HCT116 (cell line): ENCODE measurements around the gene MOSPD2. TPM values are rescaled to one million over a fixed set of nuclear protein-coding genes. Genes with fewer than 3 reads are reported as not detected.

Experiments used
- ATAC-seq: fragments of 200-7000 bp; cut with Tn5 transposase; 2 replicates; pipeline ENCODE4 v1.9.1; 2020; ENCODE audit warnings: mild to moderate bottlenecking, moderate library complexity
- BruUV-seq: library from RNA; stranded (reverse); fragments of 400-500 nt; replicated peaks from 2 replicates; lab custom pipeline; 2021; lab: Mats Ljungman, UMichigan
- CTCF ChIA-PET: fragments of 300-600 bp; sonication (Branson Sonifier 250); formaldehyde crosslinking; loops from one replicate; lab custom pipeline; 2021; ENCODE audit warnings: antibody characterized with exemption; lab: Charles Lee
- POLR2A ChIA-PET: fragments of 300-600, 350-600 bp; sonication (Branson Sonifier 250); formaldehyde crosslinking; loops from one replicate; lab custom pipeline; 2021; ENCODE audit warnings: antibody characterized with exemption; lab: Charles Lee
- RAD21 ChIA-PET, 2 experiments: fragments of 300-600 bp; sonication (Branson Sonifier 250); formaldehyde crosslinking; loops; one replicate each; lab custom pipeline; 2023; ENCODE audit warnings: low total read pairs in 2 of 2; ENCODE audit not compliant: uncharacterized antibody in 2 of 2, unreplicated experiment in 2 of 2, low non-redundant PET in 1 of 2; lab: Charles Lee
- DNase-seq: peaks from one replicate; pipeline ENCODE4 v3.0.0-alpha.2; 2010; ENCODE audit warnings: low read depth, low spot score
- H2AFZ ChIP-seq: fragments of 200-600 bp; shearing (Covaris generic), sonication (generic); 2 replicates; pipeline ENCODE4 v1.6.1; 2017; ENCODE audit warnings: low read depth, mixed run types, mixed read lengths, antibody characterized with exemption, low read length; ENCODE audit not compliant: poor library complexity, severe bottlenecking
- H3K27ac ChIP-seq: 2 replicates; pipeline ENCODE4 v1.5.1; 2012; ENCODE audit warnings: low read depth, low read length
- H3K27me3 ChIP-seq: fragments of 200-600 bp; sonication (generic); 2 replicates; pipeline ENCODE4 v1.6.1; 2016; ENCODE audit warnings: mixed run types, low read length, mixed read lengths; ENCODE audit not compliant: insufficient read depth
- H3K36me3 ChIP-seq, 2 experiments: fragments of 200-500 bp in 1 of 2; fragments of 200-600 bp in 1 of 2; sonication (Bioruptor generic) in 1 of 2; sonication (generic) in 1 of 2; 2 replicates each; pipeline versions ENCODE4 v1.5.1 to v1.6.1; 2014 to 2016; ENCODE audit warnings: low read length in 2 of 2, inconsistent platforms in 1 of 2, mixed read lengths in 1 of 2, mixed run types in 1 of 2; ENCODE audit not compliant: insufficient read depth in 2 of 2, control insufficient read depth in 1 of 2
- H3K4me1 ChIP-seq, 2 experiments: fragments of 200-600 bp in 1 of 2; sonication (generic) in 1 of 2; 2 replicates each; pipeline versions ENCODE4 v1.5.1 to v1.6.1; 2012 to 2017; ENCODE audit warnings: low read length in 2 of 2, inconsistent platforms in 1 of 2, mild to moderate bottlenecking in 1 of 2, mixed read lengths in 1 of 2, mixed run types in 1 of 2, moderate library complexity in 1 of 2; ENCODE audit not compliant: insufficient read depth in 2 of 2, control insufficient read depth in 1 of 2
- H3K4me2 ChIP-seq: fragments of 200-600 bp; sonication (generic); 2 replicates; pipeline ENCODE4 v1.6.1; 2017; ENCODE audit warnings: mixed run types, low read length, mixed read lengths
- H3K4me3 ChIP-seq, 2 experiments: fragments of 200-600 bp in 1 of 2; sonication (generic) in 1 of 2; replicated peaks in 1 of 2; 2 replicates each; pipeline ENCODE4 v1.5.1; 2011 to 2016; ENCODE audit warnings: low read length in 2 of 2, control low read depth in 1 of 2, low read depth in 1 of 2, mild to moderate bottlenecking in 1 of 2, mixed read lengths in 1 of 2, mixed run types in 1 of 2
- H3K79me2 ChIP-seq: fragments of 200-600 bp; sonication (generic); 2 replicates; pipeline ENCODE4 v1.6.1; 2017; ENCODE audit warnings: mild to moderate bottlenecking, mixed run types, low read length, moderate library complexity, mixed read lengths; ENCODE audit not compliant: insufficient read depth
- H3K9ac ChIP-seq: fragments of 200-600 bp; sonication (generic); 2 replicates; pipeline ENCODE4 v1.6.1; 2016; ENCODE audit warnings: low read length, mixed read lengths
- H3K9me2 ChIP-seq: fragments of 200-600 bp; sonication (generic), shearing (Covaris generic); 2 replicates; pipeline ENCODE4 v1.6.1; 2017; ENCODE audit warnings: mixed run types, mild to moderate bottlenecking, moderate library complexity; ENCODE audit not compliant: insufficient read depth
- H3K9me3 ChIP-seq, 2 experiments: fragments of 200-500 bp in 1 of 2; fragments of 200-600 bp in 1 of 2; sonication (Bioruptor generic) in 1 of 2; sonication (generic) in 1 of 2; 2 replicates each; pipeline ENCODE4 v1.6.1; 2014 to 2017; ENCODE audit warnings: low read length in 2 of 2, mixed read lengths in 2 of 2, inconsistent platforms in 1 of 2, low read depth in 1 of 2, mild to moderate bottlenecking in 1 of 2, mixed run types in 1 of 2, moderate library complexity in 1 of 2; ENCODE audit not compliant: control insufficient read depth in 1 of 2, insufficient read depth in 1 of 2
- H4K20me1 ChIP-seq: fragments of 200-600 bp; sonication (generic), shearing (Covaris generic); 2 replicates; pipeline ENCODE4 v1.6.1; 2017; ENCODE audit warnings: mixed run types, mild to moderate bottlenecking, moderate library complexity; ENCODE audit not compliant: insufficient read depth
- EGR1 ChIP-seq: IDR thresholded peaks from 2 replicates; pipeline ENCODE4 v1.6.1; 2012; ENCODE audit warnings: low read depth
- EZH2 ChIP-seq: fragments of 200-600 bp; sonication (generic); IDR thresholded peaks from 2 replicates; pipeline ENCODE4 v1.6.1; 2017; ENCODE audit warnings: antibody characterized with exemption, mixed run types
- EZH2phosphoT487 ChIP-seq: fragments of 200-600 bp; IDR thresholded peaks from 2 replicates; pipeline ENCODE4 v1.6.1; 2018; ENCODE audit warnings: antibody characterized with exemption, borderline replicate concordance
- FOSL1 ChIP-seq: IDR thresholded peaks from 2 replicates; pipeline ENCODE4 v1.6.1; 2012; ENCODE audit warnings: low read depth
- RAD21 ChIP-seq: IDR thresholded peaks from 2 replicates; pipeline ENCODE4 v1.6.1; 2012; ENCODE audit warnings: low read depth, mild to moderate bottlenecking
- SIN3A ChIP-seq: IDR thresholded peaks from 2 replicates; pipeline ENCODE4 v1.6.1; 2012; ENCODE audit warnings: low read depth
- SRF ChIP-seq: IDR thresholded peaks from 2 replicates; pipeline ENCODE4 v1.6.1; 2012; ENCODE audit warnings: low read depth
- YY1 ChIP-seq: IDR thresholded peaks from 2 replicates; pipeline ENCODE4 v1.6.1; 2011; ENCODE audit warnings: low read length, low read depth, moderate library complexity, mild to moderate bottlenecking; ENCODE audit not compliant: insufficient replicate concordance; ENCODE audit errors: extremely low read depth
- ZNF274 ChIP-seq: fragments of 200-500 bp; sonication (Bioruptor generic); IDR thresholded peaks from 2 replicates; pipeline ENCODE4 v1.6.1; 2014; ENCODE audit warnings: mild to moderate bottlenecking, low read depth, low read length, inconsistent platforms
- intact Hi-C: fragments of 100-400 bp; cut with micrococcal nuclease; formaldehyde crosslinking; loops from 2 replicates; pipeline ENCODE4 v1.10.0; 2022
- total RNA-seq: library from RNA; stranded (reverse); gene quantifications from one replicate; pipeline ENCODE4 v1.2.1, GENCODE V29; 2021; ENCODE audit not compliant: unreplicated experiment
- TF ChIP-seq, protein P1 (sequence below): IDR thresholded peaks from 2 replicates; pipeline ENCODE4 v1.6.1; 2012
- TF ChIP-seq, protein P2 (sequence below), 3 experiments: fragments of 200-600 bp in 1 of 3; sonication (generic) in 1 of 3; IDR thresholded peaks in 2 of 3; conservative IDR thresholded peaks in 1 of 3; 2 replicates each; pipeline ENCODE4 v1.5.1; 2012 to 2017; ENCODE audit warnings: low read depth in 2 of 3, low read length in 2 of 3, antibody characterized with exemption in 1 of 3, borderline replicate concordance in 1 of 3, control low read depth in 1 of 3, mild to moderate bottlenecking in 1 of 3, mixed read lengths in 1 of 3, mixed run types in 1 of 3, moderate library complexity in 1 of 3; ENCODE audit not compliant: insufficient read depth in 1 of 3
- TF ChIP-seq, protein P3 (sequence below): IDR thresholded peaks from 2 replicates; pipeline ENCODE4 v1.6.1; 2012; ENCODE audit warnings: low read depth
- TF ChIP-seq, protein P4 (sequence below): IDR thresholded peaks from 2 replicates; pipeline ENCODE4 v1.6.1; 2011; ENCODE audit warnings: mild to moderate bottlenecking, low read length, moderate library complexity; ENCODE audit not compliant: insufficient replicate concordance; ENCODE audit errors: extremely low read depth

Gene MOSPD2
- total RNA-seq, 1 experiment from 2014 or later, result 8.9 TPM

DNA sequence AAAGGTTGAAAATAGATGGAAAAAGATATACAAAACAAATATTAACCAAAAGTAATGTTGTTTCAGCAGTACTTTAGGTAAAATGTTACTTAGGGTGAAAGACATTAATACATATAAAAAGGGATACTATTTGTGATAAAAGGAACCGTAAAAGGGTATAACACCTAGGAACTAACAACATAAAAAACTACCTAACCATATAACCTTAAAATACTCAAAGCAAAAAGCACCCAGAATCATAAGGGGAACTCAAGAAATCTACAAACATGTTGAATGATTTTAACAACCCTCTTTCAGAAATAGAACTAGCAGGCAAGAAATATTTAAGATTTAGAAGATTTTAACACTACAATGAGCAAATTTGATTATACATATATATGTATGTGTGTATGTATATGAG is 11.5 kb downstream of the MOSPD2 start:
- Histone ChIP-seq H3K9ac (no peak overlapping the region), H2AFZ (no peak overlapping the region), H3K4me3 (no peak overlapping the region), H3K27me3 (no peaks in the 10 kb centered on the region), H3K9me2 (no peaks in the 10 kb centered on the region), H3K9me3 (no peaks in the 10 kb centered on the region), H3K4me2 (no peak overlapping the region), H3K27ac (no peak overlapping the region), H3K36me3 (no peaks in the 10 kb centered on the region), H4K20me1 (no peaks in the 10 kb centered on the region), H3K79me2 (no peaks in the 10 kb centered on the region), H3K4me1 (no peaks in the 10 kb centered on the region)
- ChIA-PET CTCF (no interaction called here), RAD21 (no interaction called here), POLR2A (no interaction called here)
- DNase-seq, result no peak
- TF ChIP-seq, protein P1, sequence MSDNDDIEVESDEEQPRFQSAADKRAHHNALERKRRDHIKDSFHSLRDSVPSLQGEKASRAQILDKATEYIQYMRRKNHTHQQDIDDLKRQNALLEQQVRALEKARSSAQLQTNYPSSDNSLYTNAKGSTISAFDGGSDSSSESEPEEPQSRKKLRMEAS, result no peak
- no peak for TF ChIP-seq EZH2phosphoT487
- BruUV-seq, result no TSS peak
- intact Hi-C loops, result no loop called here
- ATAC-seq, result no peak

DNA sequence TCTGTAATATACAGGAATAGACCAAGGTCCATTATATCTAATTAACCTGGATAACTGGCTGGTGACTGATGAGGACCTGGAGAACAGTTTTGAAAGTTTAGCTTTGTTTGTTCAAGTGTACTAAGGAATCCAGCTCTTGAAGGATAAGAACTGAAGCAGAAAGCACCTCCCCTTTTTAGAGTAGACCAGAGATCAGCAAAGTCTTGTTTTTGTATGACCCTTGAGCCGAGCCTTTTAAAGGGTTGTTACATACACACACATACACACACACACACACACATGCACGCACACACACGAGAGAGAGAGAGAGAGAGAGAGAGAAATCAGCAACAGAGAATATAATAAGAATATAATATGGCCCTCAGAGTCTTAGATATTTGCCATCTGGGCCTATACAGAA is 13.0 kb downstream of the MOSPD2 start:
- intact Hi-C loops, result no loop called here
- DNase-seq (no peak), ATAC-seq (no peak)
- no peaks in the 10 kb centered on the region for H3K79me2 ChIP-seq
- H3K9me3 ChIP-seq, result no peaks in the 10 kb centered on the region
- no peaks in the 10 kb centered on the region for H3K9me2 ChIP-seq
- H3K27me3 ChIP-seq, result no peaks in the 10 kb centered on the region
- no peaks in the 10 kb centered on the region for H3K36me3 ChIP-seq
- CTCF ChIA-PET, result no interaction called here
- no peak overlapping the region for H2AFZ ChIP-seq
- H3K4me2 ChIP-seq, result no peak overlapping the region
- no peak overlapping the region for H3K4me3 ChIP-seq
- RAD21 ChIA-PET, result no interaction called here
- H3K4me1 ChIP-seq, result no peaks in the 10 kb centered on the region
- POLR2A ChIA-PET, result no interaction called here
- no peaks in the 10 kb centered on the region for H4K20me1 ChIP-seq
- BruUV-seq, result no TSS peak
- H3K27ac ChIP-seq, result no peak overlapping the region
- H3K9ac ChIP-seq, result no peak overlapping the region
- TF ChIP-seq, protein P2, sequence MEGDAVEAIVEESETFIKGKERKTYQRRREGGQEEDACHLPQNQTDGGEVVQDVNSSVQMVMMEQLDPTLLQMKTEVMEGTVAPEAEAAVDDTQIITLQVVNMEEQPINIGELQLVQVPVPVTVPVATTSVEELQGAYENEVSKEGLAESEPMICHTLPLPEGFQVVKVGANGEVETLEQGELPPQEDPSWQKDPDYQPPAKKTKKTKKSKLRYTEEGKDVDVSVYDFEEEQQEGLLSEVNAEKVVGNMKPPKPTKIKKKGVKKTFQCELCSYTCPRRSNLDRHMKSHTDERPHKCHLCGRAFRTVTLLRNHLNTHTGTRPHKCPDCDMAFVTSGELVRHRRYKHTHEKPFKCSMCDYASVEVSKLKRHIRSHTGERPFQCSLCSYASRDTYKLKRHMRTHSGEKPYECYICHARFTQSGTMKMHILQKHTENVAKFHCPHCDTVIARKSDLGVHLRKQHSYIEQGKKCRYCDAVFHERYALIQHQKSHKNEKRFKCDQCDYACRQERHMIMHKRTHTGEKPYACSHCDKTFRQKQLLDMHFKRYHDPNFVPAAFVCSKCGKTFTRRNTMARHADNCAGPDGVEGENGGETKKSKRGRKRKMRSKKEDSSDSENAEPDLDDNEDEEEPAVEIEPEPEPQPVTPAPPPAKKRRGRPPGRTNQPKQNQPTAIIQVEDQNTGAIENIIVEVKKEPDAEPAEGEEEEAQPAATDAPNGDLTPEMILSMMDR (IDR thresholded peaks at IDR 0.05 in 2 of 3, conservative IDR thresholded peaks at IDR 0.05 in 1 of 3; ENCODE audit: borderline replicate concordance in 1 of 3, insufficient read depth in 1 of 3, low read depth in 2 of 3, low read length in 2 of 3), result no peak
- TF ChIP-seq FOSL1 (no peak), SIN3A (no peak), EGR1 (no peak), SRF (no peak), YY1 (no peak), ZNF274 (no peak), EZH2 (no peak), EZH2phosphoT487 (no peak), RAD21 (no peak)
- TF ChIP-seq, protein P3, sequence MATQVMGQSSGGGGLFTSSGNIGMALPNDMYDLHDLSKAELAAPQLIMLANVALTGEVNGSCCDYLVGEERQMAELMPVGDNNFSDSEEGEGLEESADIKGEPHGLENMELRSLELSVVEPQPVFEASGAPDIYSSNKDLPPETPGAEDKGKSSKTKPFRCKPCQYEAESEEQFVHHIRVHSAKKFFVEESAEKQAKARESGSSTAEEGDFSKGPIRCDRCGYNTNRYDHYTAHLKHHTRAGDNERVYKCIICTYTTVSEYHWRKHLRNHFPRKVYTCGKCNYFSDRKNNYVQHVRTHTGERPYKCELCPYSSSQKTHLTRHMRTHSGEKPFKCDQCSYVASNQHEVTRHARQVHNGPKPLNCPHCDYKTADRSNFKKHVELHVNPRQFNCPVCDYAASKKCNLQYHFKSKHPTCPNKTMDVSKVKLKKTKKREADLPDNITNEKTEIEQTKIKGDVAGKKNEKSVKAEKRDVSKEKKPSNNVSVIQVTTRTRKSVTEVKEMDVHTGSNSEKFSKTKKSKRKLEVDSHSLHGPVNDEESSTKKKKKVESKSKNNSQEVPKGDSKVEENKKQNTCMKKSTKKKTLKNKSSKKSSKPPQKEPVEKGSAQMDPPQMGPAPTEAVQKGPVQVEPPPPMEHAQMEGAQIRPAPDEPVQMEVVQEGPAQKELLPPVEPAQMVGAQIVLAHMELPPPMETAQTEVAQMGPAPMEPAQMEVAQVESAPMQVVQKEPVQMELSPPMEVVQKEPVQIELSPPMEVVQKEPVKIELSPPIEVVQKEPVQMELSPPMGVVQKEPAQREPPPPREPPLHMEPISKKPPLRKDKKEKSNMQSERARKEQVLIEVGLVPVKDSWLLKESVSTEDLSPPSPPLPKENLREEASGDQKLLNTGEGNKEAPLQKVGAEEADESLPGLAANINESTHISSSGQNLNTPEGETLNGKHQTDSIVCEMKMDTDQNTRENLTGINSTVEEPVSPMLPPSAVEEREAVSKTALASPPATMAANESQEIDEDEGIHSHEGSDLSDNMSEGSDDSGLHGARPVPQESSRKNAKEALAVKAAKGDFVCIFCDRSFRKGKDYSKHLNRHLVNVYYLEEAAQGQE, result no peak
- TF ChIP-seq, protein P4, sequence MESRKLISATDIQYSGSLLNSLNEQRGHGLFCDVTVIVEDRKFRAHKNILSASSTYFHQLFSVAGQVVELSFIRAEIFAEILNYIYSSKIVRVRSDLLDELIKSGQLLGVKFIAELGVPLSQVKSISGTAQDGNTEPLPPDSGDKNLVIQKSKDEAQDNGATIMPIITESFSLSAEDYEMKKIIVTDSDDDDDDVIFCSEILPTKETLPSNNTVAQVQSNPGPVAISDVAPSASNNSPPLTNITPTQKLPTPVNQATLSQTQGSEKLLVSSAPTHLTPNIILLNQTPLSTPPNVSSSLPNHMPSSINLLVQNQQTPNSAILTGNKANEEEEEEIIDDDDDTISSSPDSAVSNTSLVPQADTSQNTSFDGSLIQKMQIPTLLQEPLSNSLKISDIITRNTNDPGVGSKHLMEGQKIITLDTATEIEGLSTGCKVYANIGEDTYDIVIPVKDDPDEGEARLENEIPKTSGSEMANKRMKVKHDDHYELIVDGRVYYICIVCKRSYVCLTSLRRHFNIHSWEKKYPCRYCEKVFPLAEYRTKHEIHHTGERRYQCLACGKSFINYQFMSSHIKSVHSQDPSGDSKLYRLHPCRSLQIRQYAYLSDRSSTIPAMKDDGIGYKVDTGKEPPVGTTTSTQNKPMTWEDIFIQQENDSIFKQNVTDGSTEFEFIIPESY, result no peak
